Lung (tissue), 12 donors: ENCODE results near the gene MICAL2. TPM values are rescaled to one million over a fixed set of nuclear protein-coding genes. Genes with fewer than 3 reads are reported as not detected.

Experiments
- ATAC-seq: fragments of 200-7000 bp; cut with Tn5 transposase; one replicate; pipeline ENCODE4 v1.9.1; 2020; ENCODE audit warnings: moderate number of reproducible peaks; ENCODE audit not compliant: insufficient read depth, low FRiP score
- DNase-seq, 3 donors: peaks; one replicate each; pipeline ENCODE4 v3.0.0-alpha.2; 2013 to 2017
- H3K27ac ChIP-seq, 2 donors: one replicate each; pipeline ENCODE4 v1.5.1; 2013; ENCODE audit warnings: mild to moderate bottlenecking in 2 of 2, moderate library complexity in 2 of 2, control low read depth in 1 of 2, inconsistent platforms in 1 of 2, low read depth in 1 of 2, low read length in 1 of 2
- H3K27me3 ChIP-seq, 3 donors: one replicate each; pipeline ENCODE4 v1.5.1; 2013; ENCODE audit warnings: low read length in 2 of 3; ENCODE audit not compliant: control insufficient read depth in 3 of 3, insufficient read depth in 3 of 3
- H3K36me3 ChIP-seq, 4 donors: one replicate each; pipeline ENCODE4 v1.5.1; 2013; ENCODE audit warnings: low read length in 4 of 4, mild to moderate bottlenecking in 1 of 4, moderate library complexity in 1 of 4; ENCODE audit not compliant: control insufficient read depth in 4 of 4, insufficient read depth in 4 of 4
- H3K4me1 ChIP-seq, 5 donors: one replicate each; pipeline ENCODE4 v1.5.1; 2013; ENCODE audit warnings: low read length in 5 of 5, mild to moderate bottlenecking in 2 of 5, moderate library complexity in 1 of 5; ENCODE audit not compliant: control insufficient read depth in 5 of 5, insufficient read depth in 5 of 5
- H3K4me3 ChIP-seq: one replicate; pipeline ENCODE4 v1.5.1; 2013; ENCODE audit warnings: mild to moderate bottlenecking, control low read depth, moderate library complexity
- H3K9ac ChIP-seq, 2 donors: one replicate each; pipeline ENCODE4 v1.5.1; 2013; ENCODE audit warnings: low read length in 2 of 2, control low read depth in 1 of 2; ENCODE audit not compliant: insufficient read depth in 1 of 2
- H3K9me3 ChIP-seq, 4 donors: one replicate each; pipeline ENCODE4 v1.5.1; 2013; ENCODE audit warnings: low read length in 3 of 4, mild to moderate bottlenecking in 1 of 4, moderate library complexity in 1 of 4; ENCODE audit not compliant: control insufficient read depth in 4 of 4, insufficient read depth in 3 of 4
- WGBS, 2 donors: extraction: QIAGEN DNeasy Blood & Tissue Kit; methylation state at CpG; one replicate each; pipeline ENCODE4 v1.1.7; 2013; 5-methylcytosine and 5-hydroxymethylcytosine counted together
- polyA plus RNA-seq, 2 donors: library from polyadenylated mRNA; stranded (reverse); fragments of 200-250 nt; gene quantifications; one replicate each; pipeline ENCODE4 v1.2.1, GENCODE V29; 2013
- total RNA-seq, 2 donors: library from RNA; depleted of rRNA in 1 of 2; stranded (reverse); fragments of >200 nt in 1 of 2; gene quantifications; one replicate each; pipeline ENCODE4 v1.2.1, GENCODE V29; 2014 to 2021
- TF ChIP-seq, protein P1 (sequence below): IDR thresholded peaks from 2 replicates; pipeline ENCODE4 v1.5.1; 2012; ENCODE audit warnings: mild to moderate bottlenecking; ENCODE audit errors: control extremely low read depth, extremely low read depth
- donor health status: control.
- donor health status: control.
- donor health status: Bipolar disorder and iron deficiency.
- donor health status: healthy.
- donor health status: DM: yes; HTN: yes; CAD: no.

MICAL2 gene
- total and polyA plus RNA-seq, 4 donors, result 38.2 to 218 (median 99.6) TPM

DNA sequence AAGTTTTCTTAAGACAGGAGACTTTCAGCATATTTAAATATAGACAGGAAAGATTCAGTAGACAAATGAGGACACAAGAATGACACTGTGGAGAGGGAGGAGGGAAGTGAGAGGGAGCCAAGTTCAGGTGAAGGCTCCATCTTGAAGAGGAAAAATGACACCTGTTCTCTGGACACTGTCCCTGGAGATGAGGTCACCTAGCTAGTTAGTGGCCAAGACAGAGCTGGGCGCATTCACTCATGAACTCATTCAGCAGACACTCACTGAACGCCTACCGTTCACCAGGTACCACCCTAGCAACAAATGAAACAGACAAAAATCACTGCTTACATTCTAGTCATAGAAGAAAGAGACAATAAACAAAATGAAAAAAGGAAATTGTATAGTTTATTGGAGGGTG lies 163.7 kb downstream of the MICAL2 start:
- 93 to 95% methylated on average over 3 of the region's 3 CpGs for WGBS, 2 donors
- no peak overlapping the region for H3K27ac ChIP-seq
- H3K36me3 ChIP-seq, result no peaks in the 10 kb centered on the region
- TF ChIP-seq, protein P1, sequence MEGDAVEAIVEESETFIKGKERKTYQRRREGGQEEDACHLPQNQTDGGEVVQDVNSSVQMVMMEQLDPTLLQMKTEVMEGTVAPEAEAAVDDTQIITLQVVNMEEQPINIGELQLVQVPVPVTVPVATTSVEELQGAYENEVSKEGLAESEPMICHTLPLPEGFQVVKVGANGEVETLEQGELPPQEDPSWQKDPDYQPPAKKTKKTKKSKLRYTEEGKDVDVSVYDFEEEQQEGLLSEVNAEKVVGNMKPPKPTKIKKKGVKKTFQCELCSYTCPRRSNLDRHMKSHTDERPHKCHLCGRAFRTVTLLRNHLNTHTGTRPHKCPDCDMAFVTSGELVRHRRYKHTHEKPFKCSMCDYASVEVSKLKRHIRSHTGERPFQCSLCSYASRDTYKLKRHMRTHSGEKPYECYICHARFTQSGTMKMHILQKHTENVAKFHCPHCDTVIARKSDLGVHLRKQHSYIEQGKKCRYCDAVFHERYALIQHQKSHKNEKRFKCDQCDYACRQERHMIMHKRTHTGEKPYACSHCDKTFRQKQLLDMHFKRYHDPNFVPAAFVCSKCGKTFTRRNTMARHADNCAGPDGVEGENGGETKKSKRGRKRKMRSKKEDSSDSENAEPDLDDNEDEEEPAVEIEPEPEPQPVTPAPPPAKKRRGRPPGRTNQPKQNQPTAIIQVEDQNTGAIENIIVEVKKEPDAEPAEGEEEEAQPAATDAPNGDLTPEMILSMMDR, result no peak
- no peak overlapping the region for H3K4me3 ChIP-seq
- H3K27me3 ChIP-seq, result no peaks in the 10 kb centered on the region
- DNase-seq (peak in 1 of 3 donors; percentile 1), ATAC-seq (no peak)
- H3K4me1 ChIP-seq, result peaks cover 0 to 17% (median 9%) of the 10 kb centered on the region in 5 donors
- H3K9ac ChIP-seq, result no peak overlapping the region
- H3K9me3 ChIP-seq, result no peaks in the 10 kb centered on the region

DNA sequence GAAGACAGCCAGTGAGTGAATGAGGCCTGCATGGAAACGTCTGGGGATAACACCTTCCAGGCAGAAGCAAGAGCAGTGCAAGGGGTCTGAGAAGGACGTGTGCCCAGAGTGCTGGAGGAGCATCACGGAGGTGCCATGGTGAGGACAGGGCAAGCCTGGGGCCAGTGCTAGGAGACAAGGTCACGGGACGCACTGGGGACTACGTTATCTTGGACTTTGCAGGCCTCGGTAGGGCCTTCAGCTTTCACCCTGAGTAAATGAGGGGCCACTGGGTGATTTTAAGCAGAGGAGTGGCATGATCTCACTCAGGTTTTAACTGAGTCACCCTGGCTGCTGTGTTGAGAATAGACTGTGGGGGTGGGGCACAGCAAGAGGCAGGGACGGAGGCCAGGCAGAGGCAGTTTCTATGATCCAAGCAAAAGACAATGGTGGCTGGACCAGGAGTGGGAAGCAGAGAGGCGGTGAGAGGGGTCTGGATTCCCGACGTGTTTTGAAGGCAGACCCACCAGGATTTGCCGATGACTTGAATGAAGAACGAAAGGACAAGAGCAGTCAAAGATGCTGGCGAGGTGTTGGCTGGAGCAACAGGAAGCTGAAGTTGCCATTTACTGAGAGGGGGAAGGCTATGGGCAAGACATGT lies 164.3 kb downstream of the MICAL2 start:
- no peak for ATAC-seq
- H3K27me3 ChIP-seq, result no peaks in the 10 kb centered on the region
- H3K9me3 ChIP-seq, result no peaks in the 10 kb centered on the region
- H3K36me3 ChIP-seq, result no peaks in the 10 kb centered on the region
- TF ChIP-seq, protein P1, result no peak
- peak in 1 of 3 donors; percentile 8 for DNase-seq
- 95% methylated on average over 14 of the region's 14 CpGs for WGBS, 2 donors
- no peak overlapping the region for H3K9ac ChIP-seq
- no peak overlapping the region for H3K27ac ChIP-seq
- H3K4me1 ChIP-seq, result peaks cover 0 to 11% (median 3%) of the 10 kb centered on the region in 5 donors
- H3K4me3 ChIP-seq, result no peak overlapping the region

DNA sequence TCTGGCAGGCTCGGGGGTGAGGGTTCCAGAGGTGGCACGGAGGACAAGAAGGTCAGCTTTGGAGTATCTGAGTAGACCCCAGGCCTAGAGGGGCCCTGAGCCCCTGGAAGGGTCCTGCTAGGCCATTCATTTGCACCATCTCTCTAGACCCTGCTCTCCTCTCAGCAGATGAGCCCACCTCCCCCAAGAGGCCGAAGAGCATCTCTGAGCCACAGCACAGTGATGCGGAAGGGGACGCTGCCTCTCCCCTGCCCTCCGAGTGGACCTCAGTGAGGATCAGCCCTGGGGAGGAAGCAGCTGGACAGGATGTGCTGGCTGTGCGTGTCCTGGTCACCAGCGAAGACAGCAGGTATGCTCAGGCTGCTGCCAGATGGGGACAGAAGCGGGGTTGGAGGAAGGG lies 165.4 kb downstream of the MICAL2 start:
- Histone ChIP-seq H3K9ac (no peak overlapping the region), H3K9me3 (no peaks in the 10 kb centered on the region), H3K4me1 (no peaks in the 10 kb centered on the region), H3K27ac (no peak overlapping the region), H3K4me3 (no peak overlapping the region), H3K36me3 (no peaks in the 10 kb centered on the region), H3K27me3 (no peaks in the 10 kb centered on the region)
- TF ChIP-seq, protein P1, result no peak
- ATAC-seq (no peak), DNase-seq (peak in 1 of 3 donors; percentile 14)
- 86 to 98% methylated on average over 9 of the region's 9 CpGs for WGBS, 2 donors

DNA sequence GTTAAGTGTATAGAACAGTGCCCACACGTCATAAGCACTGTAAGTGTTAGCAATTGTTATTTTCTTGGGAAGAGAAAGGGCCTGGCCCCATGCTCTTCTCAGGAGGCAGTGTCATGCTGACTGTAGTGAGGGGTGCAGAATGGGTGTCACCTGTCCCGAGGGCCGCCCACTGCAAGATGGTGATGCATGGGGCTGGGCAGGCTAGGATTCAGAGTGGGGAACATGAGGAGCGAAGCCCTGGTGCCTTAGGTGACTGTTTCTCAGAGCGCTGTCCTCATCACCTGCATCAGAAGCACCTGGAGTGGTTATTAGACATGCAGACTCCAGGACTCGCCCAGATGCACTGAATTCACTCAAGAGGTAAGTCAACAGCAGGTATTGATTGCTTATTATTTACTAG lies 166.0 kb downstream of the MICAL2 start:
- no peaks in the 10 kb centered on the region for H3K9me3 ChIP-seq
- WGBS, 2 donors, result 93% methylated on average over 6 of the region's 6 CpGs
- DNase-seq, result peak in 1 of 3 donors; percentile 3
- H3K27me3 ChIP-seq, result no peaks in the 10 kb centered on the region
- no peaks in the 10 kb centered on the region for H3K36me3 ChIP-seq
- H3K27ac ChIP-seq, result no peak overlapping the region
- ATAC-seq, result no peak
- TF ChIP-seq, protein P1, result no peak
- H3K9ac ChIP-seq, result no peak overlapping the region
- H3K4me1 ChIP-seq, result no peaks in the 10 kb centered on the region
- no peak overlapping the region for H3K4me3 ChIP-seq
